ENCODE measurements around the gene TNNT2.

The TNNT2 gene

GRCh38 chr1:201376464-201377374 lies 761 bp downstream of the TNNT2 start:
- no peak for DNase-seq (ENCODE audit: low read depth)

GRCh38 chr1:201376107-201376463 lies 1.4 kb downstream of the TNNT2 start:
- DNase-seq (ENCODE audit: low read depth) = no peak

GRCh38 chr1:201375169-201375568 lies 2.3 kb downstream of the TNNT2 start:
- no peak for DNase-seq (ENCODE audit: low read depth)

GRCh38 chr1:201374364-201374763 lies 3.1 kb downstream of the TNNT2 start:
- DNase-seq (ENCODE audit: low read depth) = no peak

- DNase-seq (ENCODE audit: low read depth) = no peak
Measured at GRCh38 chr1:201371792-201372191, 5.7 kb downstream of the TNNT2 start.

GRCh38 chr1:201371276-201371675 lies 6.2 kb downstream of the TNNT2 start:
- no peak for DNase-seq (ENCODE audit: low read depth)

- DNase-seq (ENCODE audit: low read depth) = no peak
Measured at GRCh38 chr1:201370500-201370899, 7.0 kb downstream of the TNNT2 start.

- DNase-seq (ENCODE audit: low read depth) = no peak
Measured at GRCh38 chr1:201369209-201369608, 8.3 kb downstream of the TNNT2 start.

GRCh38 chr1:201366696-201367095 lies 10.8 kb downstream of the TNNT2 start:
- DNase-seq (ENCODE audit: low read depth) = no peak

GRCh38 chr1:201365251-201365650 lies 12.2 kb downstream of the TNNT2 start:
- no peak for DNase-seq (ENCODE audit: low read depth)

GRCh38 chr1:201364808-201365105 lies 12.7 kb downstream of the TNNT2 start:
- DNase-seq (ENCODE audit: low read depth) = no peak

- DNase-seq (ENCODE audit: low read depth) = no peak
Measured at GRCh38 chr1:201363467-201363866, 14.0 kb downstream of the TNNT2 start.

- no peak for DNase-seq (ENCODE audit: low read depth)
Measured at GRCh38 chr1:201362906-201363305, 14.6 kb downstream of the TNNT2 start.

- DNase-seq (ENCODE audit: low read depth) = no peak
Measured at GRCh38 chr1:201361652-201362504, 15.6 kb downstream of the TNNT2 start.

GRCh38 chr1:201360901-201361651 lies 16.4 kb downstream of the TNNT2 start:
- DNase-seq (ENCODE audit: low read depth) = no peak

- no peak for DNase-seq (ENCODE audit: low read depth)
Measured at GRCh38 chr1:201360486-201360885, 17.0 kb downstream of the TNNT2 start.

- no peak for DNase-seq (ENCODE audit: low read depth)
Measured at GRCh38 chr1:201359873-201360210, 17.6 kb downstream of the TNNT2 start.

- no peak for DNase-seq (ENCODE audit: low read depth)
Measured at GRCh38 chr1:201359031-201359872, 18.2 kb downstream of the TNNT2 start.

- no peak for DNase-seq (ENCODE audit: low read depth)
Measured at GRCh38 chr1:201358596-201358995, 18.9 kb downstream of the TNNT2 start.

- DNase-seq (ENCODE audit: low read depth) = no peak
Measured at GRCh38 chr1:201357636-201358348, 19.7 kb downstream of the TNNT2 start.

- DNase-seq (ENCODE audit: low read depth) = no peak
Measured at GRCh38 chr1:201357211-201357610, 20.3 kb downstream of the TNNT2 start.
